ENCODE measurements around the gene MT1F.
"Not testable (repeated sequence)": the region's sequence is repeated elsewhere in the genome, so short reads cannot be mapped to it uniquely, and the experiment has no call there.

Gene MT1F

DNA sequence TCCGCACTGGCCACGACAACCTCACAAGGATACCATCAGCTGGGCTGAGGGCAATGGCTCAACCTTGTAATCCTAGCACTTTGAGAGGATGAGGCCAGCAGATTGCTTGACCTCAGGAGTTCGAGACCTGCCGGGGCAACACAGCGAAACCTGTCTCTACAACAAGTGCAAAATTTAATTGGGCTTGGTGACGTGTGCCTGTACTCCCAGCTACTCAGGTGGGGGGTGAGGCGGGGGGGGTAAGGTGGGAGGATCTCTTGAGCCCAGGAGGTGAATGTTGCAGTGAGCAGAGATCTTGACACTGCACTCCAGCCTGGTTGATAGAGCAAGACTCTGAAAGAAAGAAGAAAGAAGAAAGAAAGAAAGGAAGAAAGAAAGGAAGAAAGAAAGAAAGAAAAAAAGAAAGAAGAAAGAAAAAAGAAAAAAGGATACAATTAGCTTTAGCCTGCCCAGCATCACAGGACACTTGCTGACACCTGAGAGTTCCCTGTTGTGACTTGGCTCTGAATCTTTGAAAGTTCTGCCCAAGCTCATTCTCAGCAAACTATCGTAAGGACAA, 37.3 kb upstream of the MT1F start:
- Mint-ChIP-seq H3K9me3 (no peaks in the 10 kb centered on the region), H3K4me3 (no peak overlapping the region), H3K27ac (no peak overlapping the region), H3K36me3 (no peaks in the 10 kb centered on the region), H3K4me1 (peaks cover 19% of the 10 kb centered on the region)
- ATAC-seq (no peak), DNase-seq (ENCODE audit: low spot score in 2 of 2) (no peak)

DNA sequence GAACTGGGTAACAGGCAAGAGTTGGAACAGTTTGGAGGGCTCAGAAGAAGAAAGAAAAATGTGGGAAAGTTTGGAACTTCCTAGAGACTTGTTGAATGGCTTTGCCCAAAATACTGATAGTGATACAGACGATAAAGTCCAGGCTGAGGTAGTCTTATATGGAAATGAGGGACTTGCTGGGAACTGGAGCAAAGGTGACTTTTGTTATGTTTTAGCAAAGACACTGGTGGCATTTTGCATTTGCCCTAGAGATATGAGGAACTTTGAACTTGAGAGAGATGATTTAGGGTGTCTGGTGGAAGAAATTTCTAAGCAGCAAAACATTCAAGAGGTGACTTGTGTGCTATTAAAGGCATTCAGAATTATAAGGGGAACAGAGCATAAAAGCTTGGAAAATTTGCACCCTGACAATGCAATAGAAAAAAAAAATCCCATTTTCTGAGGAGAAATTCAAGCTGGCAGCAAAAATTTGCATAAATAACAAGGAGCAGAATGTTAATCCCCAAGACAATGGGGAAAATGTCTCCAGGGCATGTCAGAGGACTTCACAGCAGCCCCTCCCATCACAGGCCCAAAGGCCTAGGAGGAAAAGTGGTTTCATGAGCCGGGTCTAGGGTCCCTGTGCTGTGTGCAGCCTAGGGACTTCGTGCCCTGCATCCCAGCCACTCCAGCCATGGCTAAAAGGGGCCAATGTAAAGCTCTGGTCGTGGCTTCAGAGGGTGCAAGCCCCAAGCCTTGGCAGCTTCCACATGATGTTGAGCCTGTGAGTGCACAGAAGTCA, 35.9 kb upstream of the MT1F start:
- not testable (repeated sequence) for ATAC-seq; H3K27ac Mint-ChIP-seq; DNase-seq (ENCODE audit: low spot score in 2 of 2); H3K36me3 Mint-ChIP-seq; H3K4me3 Mint-ChIP-seq; H3K9me3 Mint-ChIP-seq
- peaks cover 22% of the 10 kb centered on the region for H3K4me1 Mint-ChIP-seq

DNA sequence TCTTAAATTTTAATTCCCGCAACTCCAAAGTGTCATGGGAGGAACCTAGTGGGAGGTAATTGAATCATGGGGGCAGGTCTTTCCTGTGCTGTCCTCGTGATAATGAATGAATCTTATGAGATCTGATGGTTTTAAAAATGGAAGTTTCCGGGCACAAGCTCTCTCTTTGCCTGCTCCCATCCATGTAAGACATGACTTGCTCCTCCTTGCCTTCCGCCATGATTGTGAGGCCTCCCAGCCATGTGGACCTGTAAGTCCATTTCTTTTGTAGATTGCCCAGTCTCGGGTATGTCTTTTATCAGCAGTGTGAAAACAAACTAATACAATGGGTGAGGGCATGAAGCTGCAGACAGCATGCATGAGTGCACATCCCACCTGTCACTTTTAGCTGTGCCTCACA, 34.6 kb upstream of the MT1F start:
- not testable (repeated sequence) for DNase-seq (ENCODE audit: low spot score in 2 of 2); H3K9me3 Mint-ChIP-seq; H3K36me3 Mint-ChIP-seq; H3K4me3 Mint-ChIP-seq; ATAC-seq; H3K27ac Mint-ChIP-seq
- H3K4me1 Mint-ChIP-seq, result peaks cover 15% of the 10 kb centered on the region

- H3K27ac Mint-ChIP-seq, result no peak overlapping the region
- H3K4me1 Mint-ChIP-seq, result peaks cover 15% of the 10 kb centered on the region
- ATAC-seq (no peak), DNase-seq (ENCODE audit: low spot score in 2 of 2) (no peak)
- H3K4me3 Mint-ChIP-seq, result no peak overlapping the region
- H3K9me3 Mint-ChIP-seq, result no peaks in the 10 kb centered on the region
- no peaks in the 10 kb centered on the region for H3K36me3 Mint-ChIP-seq
Observed at GRCh38 chr16:56623637-56624036, 34.1 kb upstream of the MT1F start.

DNA sequence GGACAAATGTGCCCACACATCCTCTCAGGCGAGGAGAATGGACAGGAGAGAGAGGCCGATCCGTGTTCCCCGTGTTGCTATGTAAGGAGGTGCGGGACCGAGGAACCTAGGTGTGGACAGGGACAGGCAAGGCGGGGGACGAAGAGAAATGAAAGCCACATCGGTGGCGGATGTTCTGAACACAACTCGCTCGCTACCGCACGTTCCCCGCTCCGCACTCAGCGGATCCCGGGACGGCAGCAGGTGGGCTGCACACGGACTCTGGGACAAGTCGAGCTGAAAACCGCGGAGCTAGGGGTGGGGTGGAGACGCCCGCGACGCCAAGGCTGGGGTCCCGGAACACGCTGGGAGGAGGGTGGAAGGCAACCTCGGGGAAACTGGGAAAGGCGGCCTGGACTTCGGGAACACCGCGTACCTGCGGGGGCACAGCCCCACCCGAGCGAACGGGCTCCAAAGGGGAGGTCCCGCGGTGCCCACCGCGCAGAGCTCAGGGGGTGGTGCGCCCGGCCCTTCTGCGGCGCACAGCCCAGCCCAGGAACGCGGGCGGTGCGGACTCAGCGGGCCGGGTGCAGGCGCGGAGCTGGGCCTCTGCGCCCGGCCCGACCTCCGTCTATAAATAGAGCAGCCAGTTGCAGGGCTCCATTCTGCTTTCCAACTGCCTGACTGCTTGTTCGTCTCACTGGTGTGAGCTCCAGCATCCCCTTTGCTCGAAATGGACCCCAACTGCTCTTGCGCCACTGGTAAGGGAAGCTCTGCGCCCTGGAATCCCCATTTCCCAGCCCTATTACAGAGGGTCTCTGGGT, 32.4 kb upstream of the MT1F start, which contains the start of gene MT1E:
TSS of gene MT1E (plus strand) at position 642 of the 803 bp plus-strand sequence. CDS start at position 713, 71 bp downstream.
- DNase-seq (ENCODE audit: low spot score in 2 of 2), result peak in 1 of 2 donors; percentile 77
- H3K4me3 Mint-ChIP-seq, result peak within 1 kb of the TSS; percentile 81
- peak within 1 kb of the TSS; percentile 14 for H3K27ac Mint-ChIP-seq
- H3K36me3 Mint-ChIP-seq, result no peaks in the 10 kb centered on the region
- H3K9me3 Mint-ChIP-seq, result no peaks in the 10 kb centered on the region
- peak; percentile 87 for ATAC-seq
- H3K4me1 Mint-ChIP-seq, result peaks cover 15% of the 10 kb centered on the region

DNA sequence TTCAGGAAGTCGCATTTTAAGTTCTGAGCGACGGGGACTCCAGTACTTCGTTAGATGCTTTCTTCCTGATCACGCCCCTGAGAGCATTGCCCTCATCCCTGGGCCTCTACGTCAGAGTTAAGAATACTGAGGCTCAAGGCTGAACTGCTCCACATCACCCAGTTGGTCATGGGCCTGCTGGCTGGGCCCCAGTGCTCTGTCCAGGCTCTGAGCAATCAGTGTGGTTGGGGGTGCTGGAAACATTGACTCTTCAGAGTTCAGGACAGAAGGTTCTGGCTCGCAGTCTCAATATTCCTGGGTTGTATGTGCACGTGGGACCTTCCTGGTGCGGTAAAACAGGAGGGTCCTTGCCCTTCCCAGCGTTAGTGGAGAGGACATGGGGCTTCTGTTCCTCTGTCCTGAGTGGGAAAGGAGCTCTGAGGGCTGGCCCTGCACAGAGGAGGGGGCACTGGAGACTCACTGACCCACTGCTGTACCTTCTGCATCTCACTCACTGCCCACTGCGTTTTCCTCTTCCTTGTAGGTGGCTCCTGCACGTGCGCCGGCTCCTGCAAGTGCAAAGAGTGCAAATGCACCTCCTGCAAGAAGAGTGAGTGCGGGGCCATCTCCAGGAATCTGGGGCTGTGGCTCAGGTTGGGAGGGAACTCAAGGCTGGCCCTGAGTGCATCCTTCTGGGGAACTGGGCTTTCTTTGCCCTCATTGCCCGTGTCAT, 31.7 kb upstream of the MT1F start:
- Mint-ChIP-seq H3K4me1 (peaks cover 15% of the 10 kb centered on the region), H3K4me3 (peak overlapping the region; percentile 81), H3K36me3 (no peaks in the 10 kb centered on the region), H3K9me3 (no peaks in the 10 kb centered on the region), H3K27ac (no peak overlapping the region)
- DNase-seq (ENCODE audit: low spot score in 2 of 2) (no peak), ATAC-seq (peak; percentile 6)

DNA sequence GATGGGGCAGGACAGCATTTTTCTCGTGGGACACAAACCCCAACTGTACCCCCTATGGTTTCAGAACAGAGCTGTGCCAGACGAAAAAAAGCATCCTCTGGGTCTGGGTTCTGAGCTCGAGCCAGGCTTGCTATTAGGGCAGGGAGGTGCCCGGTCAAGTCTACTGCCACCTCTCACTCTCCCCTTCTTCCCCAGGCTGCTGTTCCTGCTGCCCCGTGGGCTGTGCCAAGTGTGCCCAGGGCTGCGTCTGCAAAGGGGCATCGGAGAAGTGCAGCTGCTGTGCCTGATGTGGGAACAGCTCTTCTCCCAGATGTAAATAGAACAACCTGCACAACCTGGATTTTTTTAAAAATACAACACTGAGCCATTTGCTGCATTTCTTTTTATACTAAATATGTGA, 31.1 kb upstream of the MT1F start:
- DNase-seq (ENCODE audit: low spot score in 2 of 2), result no peak
- ATAC-seq, result no peak
- H3K4me1 Mint-ChIP-seq, result peaks cover 16% of the 10 kb centered on the region
- H3K9me3 Mint-ChIP-seq, result no peaks in the 10 kb centered on the region
- H3K27ac Mint-ChIP-seq, result no peak overlapping the region
- peak overlapping the region; percentile 81 for H3K4me3 Mint-ChIP-seq
- no peaks in the 10 kb centered on the region for H3K36me3 Mint-ChIP-seq

DNA sequence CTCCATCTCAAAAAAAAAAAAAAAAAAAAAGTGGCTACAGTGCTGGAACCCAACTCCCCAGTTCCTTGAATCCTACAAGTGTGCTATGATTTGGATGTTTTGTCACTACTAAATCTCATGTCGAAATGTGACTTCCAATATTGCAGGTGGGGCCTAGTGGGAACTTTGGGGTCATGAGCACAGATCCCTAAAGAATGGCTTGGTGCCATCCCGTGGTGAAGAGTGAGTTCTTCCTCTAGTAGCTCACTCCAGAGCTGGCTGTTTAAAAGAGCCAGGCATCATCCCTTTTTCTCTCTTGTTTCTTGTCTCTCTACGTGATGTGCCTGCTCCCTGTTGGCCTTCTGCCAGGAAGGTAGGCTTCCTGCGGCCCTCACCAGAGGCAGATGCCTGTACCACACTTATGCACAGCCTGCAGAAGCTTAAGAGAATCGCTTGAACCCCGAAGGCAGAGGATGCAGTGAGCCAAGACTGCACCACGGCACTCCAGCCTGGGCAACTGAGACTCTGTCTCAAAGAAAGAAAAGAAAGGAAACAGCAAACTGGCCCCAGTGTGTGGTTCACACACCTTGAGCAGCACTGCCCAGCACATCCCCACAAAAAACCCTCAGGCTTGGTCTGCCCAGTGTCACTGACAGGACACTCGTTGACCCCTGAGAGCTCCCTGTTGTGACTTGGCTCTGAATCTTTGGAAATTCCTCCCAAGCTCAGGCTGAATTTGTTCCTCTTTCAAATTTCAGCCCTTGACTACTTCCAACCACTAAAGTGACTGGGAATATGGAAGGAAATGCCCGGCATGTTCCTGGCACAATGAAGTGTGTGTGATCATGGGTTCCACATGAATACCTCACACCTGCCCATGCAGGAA, 29.0 kb upstream of the MT1F start:
- Mint-ChIP-seq H3K9me3 (no peaks in the 10 kb centered on the region), H3K27ac (no peak overlapping the region), H3K36me3 (no peaks in the 10 kb centered on the region), H3K4me3 (no peak overlapping the region), H3K4me1 (peaks cover 20% of the 10 kb centered on the region)
- no peak for ATAC-seq
- DNase-seq (ENCODE audit: low spot score in 2 of 2), result no peak

- Mint-ChIP-seq H3K27ac (no peak overlapping the region), H3K9me3 (no peaks in the 10 kb centered on the region), H3K4me1 (peaks cover 20% of the 10 kb centered on the region), H3K36me3 (no peaks in the 10 kb centered on the region), H3K4me3 (no peak overlapping the region)
- ATAC-seq (no peak), DNase-seq (ENCODE audit: low spot score in 2 of 2) (no peak)
Observed at GRCh38 chr16:56629531-56629930, 28.2 kb upstream of the MT1F start.

- Mint-ChIP-seq H3K4me1 (peaks cover 22% of the 10 kb centered on the region), H3K27ac (no peak overlapping the region), H3K9me3 (no peaks in the 10 kb centered on the region), H3K36me3 (no peaks in the 10 kb centered on the region), H3K4me3 (no peak overlapping the region)
- DNase-seq (ENCODE audit: low spot score in 2 of 2) (no peak), ATAC-seq (peak; percentile 63)
Observed at GRCh38 chr16:56630134-56630533, 27.6 kb upstream of the MT1F start.

GRCh38 chr16:56631197-56631596, 26.6 kb upstream of the MT1F start:
- ATAC-seq (no peak), DNase-seq (ENCODE audit: low spot score in 2 of 2) (no peak)
- no peaks in the 10 kb centered on the region for H3K9me3 Mint-ChIP-seq
- H3K36me3 Mint-ChIP-seq, result no peaks in the 10 kb centered on the region
- H3K4me3 Mint-ChIP-seq, result no peak overlapping the region
- peaks cover 17% of the 10 kb centered on the region for H3K4me1 Mint-ChIP-seq
- no peak overlapping the region for H3K27ac Mint-ChIP-seq

- no peaks in the 10 kb centered on the region for H3K36me3 Mint-ChIP-seq
- no peak for ATAC-seq
Observed at GRCh38 chr16:56631832-56632155, 26.0 kb upstream of the MT1F start.

GRCh38 chr16:56632156-56632847, 25.5 kb upstream of the MT1F start, which contains the start of gene MT1M:
Gene MT1M (plus strand): TSS chr16:56632659. CDS start chr16:56632732, 73 bp downstream.
- no peak within 1 kb of the TSS for H3K27ac Mint-ChIP-seq
- DNase-seq (ENCODE audit: low spot score in 2 of 2), result no peak
- peak within 1 kb of the TSS; percentile 60 for H3K4me3 Mint-ChIP-seq
- no peaks in the 10 kb centered on the region for H3K9me3 Mint-ChIP-seq
- peak; percentile 42 for ATAC-seq
- peaks cover 23% of the 10 kb centered on the region for H3K4me1 Mint-ChIP-seq
- H3K36me3 Mint-ChIP-seq, result no peaks in the 10 kb centered on the region

More at GRCh38 chr16:56631832-56632155, 26.0 kb upstream of the MT1F start:
- H3K4me1 Mint-ChIP-seq, result peaks cover 22% of the 10 kb centered on the region
- H3K27ac Mint-ChIP-seq, result no peak overlapping the region
- DNase-seq (ENCODE audit: low spot score in 2 of 2), result no peak
- peak overlapping the region; percentile 60 for H3K4me3 Mint-ChIP-seq
- H3K9me3 Mint-ChIP-seq, result no peaks in the 10 kb centered on the region

DNA sequence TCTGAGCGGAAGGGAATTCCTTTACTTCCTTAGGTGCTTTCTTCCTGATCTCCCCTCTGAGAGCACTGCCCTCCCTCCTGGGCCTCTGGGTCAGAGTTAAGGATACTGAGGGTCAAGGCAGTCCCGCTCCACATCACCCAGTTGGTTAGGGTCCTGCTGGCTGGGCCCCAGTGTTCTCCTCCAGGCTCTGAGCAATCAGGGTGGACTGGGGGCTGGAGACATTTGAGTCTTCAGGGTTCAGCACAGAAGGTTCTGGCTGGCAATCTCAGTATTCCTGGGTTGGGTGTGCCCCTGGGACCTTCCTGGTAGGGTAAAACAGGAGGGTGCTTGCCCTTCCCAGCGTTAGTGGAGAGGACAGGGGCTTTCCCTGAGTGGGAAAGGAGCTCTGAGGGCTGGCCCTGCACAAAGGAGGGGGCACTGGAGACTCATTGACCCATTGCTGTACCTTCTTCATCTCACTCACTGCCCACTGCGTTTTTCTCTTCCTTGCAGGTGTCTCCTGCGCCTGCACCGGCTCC, 24.9 kb upstream of the MT1F start:
- H3K9me3 Mint-ChIP-seq, result no peaks in the 10 kb centered on the region
- no peaks in the 10 kb centered on the region for H3K36me3 Mint-ChIP-seq
- ATAC-seq, result no peak
- no peak for DNase-seq (ENCODE audit: low spot score in 2 of 2)
- H3K4me3 Mint-ChIP-seq, result peak overlapping the region; percentile 60
- peaks cover 27% of the 10 kb centered on the region for H3K4me1 Mint-ChIP-seq
- no peak overlapping the region for H3K27ac Mint-ChIP-seq

All from stimulated activated effector memory CD8-positive, alpha-beta T cell treated with anti-CD3 and anti-CD28 coated beads, Interleukin-12 subunit alpha, Interleukin-12 subunit beta, amount 100 ng/mL, for 72 hours (primary cell).